Heart right ventricle (tissue), 16 donors: ENCODE data around the gene GUK1. TPM values are rescaled to one million over a fixed set of nuclear protein-coding genes. Genes with fewer than 3 reads are reported as not detected.

Experiments
- ATAC-seq, 8 donors: fragments of 200-7000 bp; cut with Tn5 transposase; one replicate each; pipeline ENCODE4 v1.9.1; 2020; ENCODE audit warnings: mild to moderate bottlenecking in 8 of 8, moderate library complexity in 8 of 8, moderate number of reproducible peaks in 1 of 8
- DNase-seq, 2 donors: peaks; one replicate each; pipeline ENCODE4 v3.0.0-alpha.2; 2020
- H3K27ac ChIP-seq, 10 donors: fragments of 200-600 bp; sonication (generic) in 2 of 10; one replicate each; pipeline versions ENCODE4 v1.5.0 to v1.8.0; 2020 to 2022; ENCODE audit warnings: mild to moderate bottlenecking in 3 of 10
- H3K27me3 ChIP-seq, 7 donors: fragments of 200-600 bp; one replicate each; pipeline ENCODE4 v1.8.0; 2021 to 2022; ENCODE audit warnings: mild to moderate bottlenecking in 2 of 7
- H3K36me3 ChIP-seq, 9 donors: fragments of 200-600 bp; sonication (generic) in 1 of 9; one replicate each; pipeline versions ENCODE4 v1.5.0 to v1.8.0; 2020 to 2022; ENCODE audit warnings: mild to moderate bottlenecking in 2 of 9
- H3K4me1 ChIP-seq, 9 donors: fragments of 200-600 bp; sonication (generic) in 1 of 9; one replicate each; pipeline versions ENCODE4 v1.5.0 to v1.8.0; 2020 to 2022; ENCODE audit warnings: mild to moderate bottlenecking in 4 of 9
- H3K4me3 ChIP-seq, 10 donors: fragments of 200-600 bp; sonication (generic) in 2 of 10; one replicate each; pipeline versions ENCODE4 v1.5.0 to v1.8.0; 2020 to 2022; ENCODE audit warnings: mild to moderate bottlenecking in 7 of 10, moderate library complexity in 2 of 10
- H3K9me3 ChIP-seq, 11 donors: fragments of 200-600 bp in 10 of 11; sonication (generic) in 2 of 11; one replicate each; pipeline versions ENCODE4 v1.5.0 to v1.8.0; 2013 to 2022; ENCODE audit warnings: mild to moderate bottlenecking in 2 of 11, control low read depth in 1 of 11, moderate library complexity in 1 of 11
- WGBS, 2 donors: extraction: QIAGEN DNeasy Blood & Tissue Kit; methylation state at CpG; one replicate each; pipeline ENCODE4 v1.1.7; 2013; ENCODE audit warnings: inconsistent platforms in 1 of 2; 5-methylcytosine and 5-hydroxymethylcytosine counted together
- intact Hi-C, 10 donors: fragments of 100-400 bp; cut with DNase I; formaldehyde crosslinking; loops; one replicate each; pipeline versions ENCODE4 v1.11.1 to v1.14.2; 2022
- polyA plus RNA-seq, 2 donors: library from polyadenylated mRNA; stranded (reverse); fragments of 200-250 nt; gene quantifications; one replicate each; pipeline ENCODE4 v1.2.3, GENCODE V29; 2013
- total RNA-seq, 10 donors: library from RNA; stranded (reverse); fragmentation: NEBNext Ultra II Directional in 3 of 10; extraction: Animal tissue kit (Norgen Biotek cat#: 25700) in 3 of 10; gene quantifications; one replicate each; pipeline versions ENCODE4 v1.2.1 to v1.2.4, GENCODE V29; 2021 to 2023
- TF ChIP-seq, protein P1 (sequence below), 9 donors: fragments of 200-600 bp; sonication (generic) in 2 of 9; IDR thresholded peaks; one replicate each; pipeline versions ENCODE4 v1.5.0 to v1.8.0; 2021 to 2022; ENCODE audit warnings: antibody characterized with exemption in 9 of 9, mild to moderate bottlenecking in 5 of 9, moderate library complexity in 1 of 9
- donor health status: Arrhythmogenic right ventricular cardiomyopathy.
- donor health status: ischemic (EF 13 %, LVEDD 7.1; RV severe dilation, severe dysfunction).
- donor health status: healthy with polysubstance abuse.
- donor health status: DM: no; HTN: yes; CAD: no.
- donor health status: DM: no; HTN: no; CAD: no.
- donor health status: ischemic (EF 25% LVEDD 6.9; RV normal size, moderate dysfunction).
- donor health status: ischemic (EF 25% LVEDD 5.7; RV mildly dilated, moderate dysfunction).
- donor health status: healthy.
- donor health status: DM: yes; HTN: yes; CAD: no.
- donor health status: Ischemic cardiomyopathy.
- donor health status: ischemic (EF 35%, LVEDD 5.7; RV mildly dilated, moderate dysfunction).
- donor health status: nonischemic (EF 11% LVEDD 7.7; RV severe dilation, severe dysfunction).
- donor health status: DM: yes; HTN: yes; CAD: no.
- donor health status: PGD.
- donor health status: ischemic (EF 29% LVEDD 5.4; RV normal size, mild dysfunction).
- donor health status: nonischemic (EF 23%, LVEDD 6.1; RV moderate dilation, normal function).

Gene GUK1
- total and polyA plus RNA-seq, 12 donors: 121 to 474 (median 169) TPM

GRCh38 chr1:228145463-228146416 is 5.7 kb downstream of the GUK1 start:
- intact Hi-C loops: no loop called here
- peaks cover 48 to 96% (median 75%) of the 10 kb centered on the region in 9 donors for H3K4me1 ChIP-seq
- no peak for DNase-seq
- no peaks in the 10 kb centered on the region for H3K27me3 ChIP-seq
- no peak overlapping the region for H3K4me3 ChIP-seq
- WGBS, 2 donors: 87 to 88% methylated on average over 31 of the region's 31 CpGs
- H3K36me3 ChIP-seq: peaks cover 0 to 65% (median 5%) of the 10 kb centered on the region in 9 donors
- TF ChIP-seq, protein P1, sequence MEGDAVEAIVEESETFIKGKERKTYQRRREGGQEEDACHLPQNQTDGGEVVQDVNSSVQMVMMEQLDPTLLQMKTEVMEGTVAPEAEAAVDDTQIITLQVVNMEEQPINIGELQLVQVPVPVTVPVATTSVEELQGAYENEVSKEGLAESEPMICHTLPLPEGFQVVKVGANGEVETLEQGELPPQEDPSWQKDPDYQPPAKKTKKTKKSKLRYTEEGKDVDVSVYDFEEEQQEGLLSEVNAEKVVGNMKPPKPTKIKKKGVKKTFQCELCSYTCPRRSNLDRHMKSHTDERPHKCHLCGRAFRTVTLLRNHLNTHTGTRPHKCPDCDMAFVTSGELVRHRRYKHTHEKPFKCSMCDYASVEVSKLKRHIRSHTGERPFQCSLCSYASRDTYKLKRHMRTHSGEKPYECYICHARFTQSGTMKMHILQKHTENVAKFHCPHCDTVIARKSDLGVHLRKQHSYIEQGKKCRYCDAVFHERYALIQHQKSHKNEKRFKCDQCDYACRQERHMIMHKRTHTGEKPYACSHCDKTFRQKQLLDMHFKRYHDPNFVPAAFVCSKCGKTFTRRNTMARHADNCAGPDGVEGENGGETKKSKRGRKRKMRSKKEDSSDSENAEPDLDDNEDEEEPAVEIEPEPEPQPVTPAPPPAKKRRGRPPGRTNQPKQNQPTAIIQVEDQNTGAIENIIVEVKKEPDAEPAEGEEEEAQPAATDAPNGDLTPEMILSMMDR (IDR thresholded peaks at IDR 0.05): no peak
- ATAC-seq: no peak
- no peaks in the 10 kb centered on the region for H3K9me3 ChIP-seq
- H3K27ac ChIP-seq: no peak overlapping the region

DNA sequence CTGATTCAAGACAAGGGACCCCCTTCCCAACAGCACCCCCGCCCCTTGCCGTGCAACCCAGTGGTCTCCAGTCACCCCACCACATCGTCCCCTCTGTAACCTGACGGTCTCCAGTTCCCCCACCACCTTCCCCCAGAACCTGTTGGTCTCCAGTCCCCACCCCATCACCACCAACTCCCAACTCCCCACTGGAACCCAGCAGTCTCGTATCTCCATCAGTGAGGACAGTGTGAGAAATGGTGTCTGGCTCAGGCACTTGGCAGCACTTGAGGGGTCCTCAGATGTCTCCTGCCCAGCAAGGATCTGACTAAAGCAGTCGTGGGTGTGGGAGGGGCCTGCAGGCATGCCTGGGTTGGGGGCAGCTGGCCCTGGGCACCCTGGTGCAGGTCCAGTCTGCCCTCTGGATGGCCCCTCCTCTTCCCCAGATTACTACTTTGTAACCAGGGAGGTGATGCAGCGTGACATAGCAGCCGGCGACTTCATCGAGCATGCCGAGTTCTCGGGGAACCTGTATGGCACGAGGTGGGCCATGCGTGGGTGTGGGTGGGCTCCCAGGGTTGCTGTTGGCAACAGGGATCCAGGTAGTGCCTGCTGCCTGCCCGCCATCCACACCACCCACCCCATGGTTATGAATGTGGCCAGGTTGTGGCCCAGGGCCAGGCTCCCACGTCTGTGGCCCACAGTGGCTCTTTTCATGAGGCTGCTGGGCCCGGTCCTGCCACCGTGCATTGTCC is 6.5 kb downstream of the GUK1 start:
- TF ChIP-seq, protein P1 (IDR thresholded peaks at IDR 0.05): no peak
- H3K4me1 ChIP-seq: peaks cover 53 to 96% (median 76%) of the 10 kb centered on the region in 9 donors
- no peaks in the 10 kb centered on the region for H3K27me3 ChIP-seq
- H3K27ac ChIP-seq: no peak overlapping the region
- no peak for ATAC-seq
- H3K4me3 ChIP-seq: no peak overlapping the region
- 89 to 90% methylated on average over 18 of the region's 18 CpGs for WGBS, 2 donors
- no peaks in the 10 kb centered on the region for H3K9me3 ChIP-seq
- H3K36me3 ChIP-seq: peaks cover 0 to 65% (median 5%) of the 10 kb centered on the region in 9 donors
- DNase-seq: peak in 1 of 2 donors; percentile 14
- intact Hi-C loops: no loop called here

DNA sequence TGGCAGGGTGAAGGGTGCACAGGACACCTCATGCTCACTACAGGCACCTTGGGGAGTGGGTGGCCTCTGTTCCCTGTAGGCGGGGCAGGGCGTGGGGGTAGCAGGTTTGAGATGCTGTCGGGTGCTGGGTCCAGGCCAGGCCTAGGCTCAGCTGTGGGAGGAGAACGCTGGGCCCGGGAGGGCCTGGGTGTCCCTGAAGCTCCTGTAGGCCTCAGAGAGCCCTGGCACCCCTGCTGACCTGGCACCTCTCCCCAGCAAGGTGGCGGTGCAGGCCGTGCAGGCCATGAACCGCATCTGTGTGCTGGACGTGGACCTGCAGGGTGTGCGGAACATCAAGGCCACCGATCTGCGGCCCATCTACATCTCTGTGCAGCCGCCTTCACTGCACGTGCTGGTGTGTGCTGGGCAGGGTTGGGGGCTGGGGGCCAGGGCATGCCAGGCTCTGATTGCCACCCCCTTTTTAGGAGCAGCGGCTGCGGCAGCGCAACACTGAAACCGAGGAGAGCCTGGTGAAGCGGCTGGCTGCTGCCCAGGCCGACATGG is 7.1 kb downstream of the GUK1 start:
- Histone ChIP-seq H3K4me1 (peaks cover 47 to 96% (median 75%) of the 10 kb centered on the region in 9 donors), H3K9me3 (no peaks in the 10 kb centered on the region), H3K36me3 (peaks cover 0 to 61% (median 5%) of the 10 kb centered on the region in 9 donors), H3K27ac (peak overlapping the region in 3 of 10 donors; percentile 83 to 91 (median 87)), H3K4me3 (no peak overlapping the region), H3K27me3 (no peaks in the 10 kb centered on the region)
- no peak for ATAC-seq
- TF ChIP-seq, protein P1 (IDR thresholded peaks at IDR 0.05): no peak
- DNase-seq: no peak
- intact Hi-C loops: no loop called here
- 94 to 96% methylated on average over 20 of the region's 20 CpGs for WGBS, 2 donors

DNA sequence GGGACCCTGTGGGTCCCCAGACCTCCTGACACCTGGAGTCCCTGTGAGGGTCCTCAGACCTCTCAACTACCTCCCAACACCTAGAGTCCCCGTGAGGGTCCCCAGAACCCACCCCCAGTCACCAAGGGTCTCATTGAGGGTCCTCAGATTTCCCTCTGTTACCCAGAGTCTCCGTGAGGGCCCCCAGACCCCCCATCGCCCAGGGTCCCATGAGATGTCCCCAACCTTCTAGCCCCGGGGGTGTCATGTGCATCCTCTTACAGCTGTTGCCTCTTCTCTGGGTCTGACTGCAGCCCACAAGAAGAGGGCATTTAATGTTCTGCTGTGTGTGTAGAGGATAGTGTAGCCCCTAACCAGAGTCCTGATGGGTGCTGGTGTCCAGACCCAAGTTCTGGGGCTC is 7.7 kb downstream of the GUK1 start:
- no peaks in the 10 kb centered on the region for H3K27me3 ChIP-seq
- TF ChIP-seq, protein P1 (IDR thresholded peaks at IDR 0.05): no peak
- 80 to 87% methylated on average over 4 of the region's 4 CpGs for WGBS, 2 donors
- H3K4me3 ChIP-seq: no peak overlapping the region
- no peak for DNase-seq
- no peak for ATAC-seq
- peaks cover 0 to 55% (median 5%) of the 10 kb centered on the region in 9 donors for H3K36me3 ChIP-seq
- no peaks in the 10 kb centered on the region for H3K9me3 ChIP-seq
- intact Hi-C loops: no loop called here
- H3K27ac ChIP-seq: peak overlapping the region in 9 of 10 donors; percentile 67 to 91 (median 86)
- peaks cover 42 to 92% (median 70%) of the 10 kb centered on the region in 9 donors for H3K4me1 ChIP-seq
